Mucosa of stomach (tissue), 1 donor: ENCODE results near the gene NPY5R.

Source experiments
- H3K27me3 ChIP-seq: one replicate; pipeline ENCODE4 v1.7.0; 2013; ENCODE audit warnings: mild to moderate bottlenecking, low read length; ENCODE audit not compliant: control insufficient read depth, insufficient read depth
- H3K36me3 ChIP-seq: one replicate; pipeline ENCODE4 v1.7.0; 2013; ENCODE audit warnings: low read length; ENCODE audit not compliant: control insufficient read depth, insufficient read depth
- H3K4me1 ChIP-seq: one replicate; pipeline ENCODE4 v1.7.0; 2013; ENCODE audit warnings: mild to moderate bottlenecking, low read length; ENCODE audit not compliant: control insufficient read depth, insufficient read depth
- H3K4me3 ChIP-seq: one replicate; pipeline ENCODE4 v1.7.0; 2013; ENCODE audit warnings: low read length
- H3K9ac ChIP-seq: one replicate; pipeline ENCODE4 v1.7.0; 2013; ENCODE audit warnings: mild to moderate bottlenecking, low read length, moderate library complexity
- H3K9me3 ChIP-seq: one replicate; pipeline ENCODE4 v1.7.0; 2013; ENCODE audit warnings: mild to moderate bottlenecking, low read length, moderate library complexity; ENCODE audit not compliant: control insufficient read depth
- donor health status: Pancreatic carcinoma.

The NPY5R gene

GRCh38 chr4:163393471-163393870 lies 49.8 kb downstream of the NPY5R start:
- Histone ChIP-seq H3K4me1 (no peaks in the 10 kb centered on the region), H3K9me3 (no peaks in the 10 kb centered on the region), H3K4me3 (no peak overlapping the region), H3K36me3 (no peaks in the 10 kb centered on the region), H3K9ac (no peak overlapping the region), H3K27me3 (no peaks in the 10 kb centered on the region)

GRCh38 chr4:163395055-163395454 lies 51.4 kb downstream of the NPY5R start:
- H3K27me3 ChIP-seq = no peaks in the 10 kb centered on the region

GRCh38 chr4:163395758-163396157 lies 52.1 kb downstream of the NPY5R start:
- H3K9me3 ChIP-seq = no peaks in the 10 kb centered on the region
- no peaks in the 10 kb centered on the region for H3K36me3 ChIP-seq
- H3K27me3 ChIP-seq = no peaks in the 10 kb centered on the region
- no peaks in the 10 kb centered on the region for H3K4me1 ChIP-seq
- no peak overlapping the region for H3K9ac ChIP-seq
- H3K4me3 ChIP-seq = no peak overlapping the region

More at GRCh38 chr4:163395055-163395454, 51.4 kb downstream of the NPY5R start:
- Histone ChIP-seq H3K9ac (no peak overlapping the region), H3K9me3 (no peaks in the 10 kb centered on the region), H3K36me3 (no peaks in the 10 kb centered on the region), H3K4me1 (no peaks in the 10 kb centered on the region), H3K4me3 (no peak overlapping the region)

GRCh38 chr4:163398238-163398637 lies 54.5 kb downstream of the NPY5R start:
- H3K9ac ChIP-seq = no peak overlapping the region
- no peak overlapping the region for H3K4me3 ChIP-seq
- no peaks in the 10 kb centered on the region for H3K27me3 ChIP-seq
- no peaks in the 10 kb centered on the region for H3K36me3 ChIP-seq
- H3K4me1 ChIP-seq = no peaks in the 10 kb centered on the region
- no peaks in the 10 kb centered on the region for H3K9me3 ChIP-seq

DNA sequence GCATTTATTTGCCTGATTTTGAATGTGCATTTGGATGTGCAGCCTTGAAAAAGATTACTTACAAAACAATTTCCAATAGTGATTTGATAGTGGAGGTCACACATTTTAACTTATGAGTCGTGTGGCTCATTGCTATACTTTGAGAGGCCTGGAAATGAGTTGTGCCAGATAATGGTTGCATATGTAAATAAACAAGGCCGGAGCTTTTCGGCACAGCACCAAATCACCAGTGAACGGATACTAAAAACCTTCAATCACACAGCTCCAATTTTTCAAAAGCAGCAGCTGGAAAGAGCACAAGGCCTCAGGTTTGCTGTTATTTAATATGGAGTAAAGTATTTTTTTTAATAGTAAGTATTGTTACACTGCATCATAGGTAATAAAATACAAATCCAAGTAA lies 57.2 kb downstream of the NPY5R start:
- Histone ChIP-seq H3K4me3 (no peak overlapping the region), H3K9ac (no peak overlapping the region), H3K36me3 (no peaks in the 10 kb centered on the region), H3K27me3 (no peaks in the 10 kb centered on the region), H3K4me1 (no peaks in the 10 kb centered on the region), H3K9me3 (no peaks in the 10 kb centered on the region)
